H1 (cell line): ENCODE measurements around the gene EPHB1.

Experiments used
- BCL11A ChIP-seq, 2 experiments: IDR thresholded peaks; one replicate each; pipeline ENCODE4 v1.6.1; 2011; ENCODE audit warnings: low read depth in 2 of 2, low read length in 2 of 2, mild to moderate bottlenecking in 2 of 2
- CBX5 ChIP-seq: fragments of 300-800, 300-1000 bp; sonication (generic); IDR thresholded peaks from 2 replicates; pipeline ENCODE4 v1.7.1; 2016; ENCODE audit warnings: antibody characterized with exemption, low read length, low read depth
- EP300 ChIP-seq, 2 experiments: IDR thresholded peaks; 1 replicate in 1 of 2; 2 replicates in 1 of 2; pipeline ENCODE4 v1.6.1; 2011 to 2012; ENCODE audit warnings: low read depth in 2 of 2, low read length in 2 of 2, mild to moderate bottlenecking in 2 of 2, borderline replicate concordance in 1 of 2, inconsistent platforms in 1 of 2, moderate library complexity in 1 of 2
- MAFK ChIP-seq: IDR thresholded peaks from 2 replicates; pipeline ENCODE4 v1.6.1; 2012; ENCODE audit warnings: low read depth, mild to moderate bottlenecking, improper control_type of control experiment, low read length
- POLR2A ChIP-seq, 2 experiments: IDR thresholded peaks; 1 replicate in 1 of 2; 2 replicates in 1 of 2; pipeline ENCODE4 v1.6.1; 2011; ENCODE audit warnings: low read depth in 2 of 2, low read length in 2 of 2, mild to moderate bottlenecking in 2 of 2; ENCODE audit errors: control extremely low read depth in 1 of 2
- RAD21 ChIP-seq, 2 experiments: IDR thresholded peaks in 1 of 2; conservative IDR thresholded peaks in 1 of 2; 2 replicates each; pipeline ENCODE4 v1.6.1; 2011; ENCODE audit warnings: low read depth in 2 of 2, low read length in 2 of 2, improper control_type of control experiment in 1 of 2, inconsistent platforms in 1 of 2, mild to moderate bottlenecking in 1 of 2, moderate library complexity in 1 of 2
- SIN3A ChIP-seq, 2 experiments: IDR thresholded peaks in 1 of 2; conservative IDR thresholded peaks in 1 of 2; 2 replicates each; pipeline ENCODE4 v1.6.1; 2011 to 2012; ENCODE audit warnings: low read length in 2 of 2, improper control_type of control experiment in 1 of 2, low read depth in 1 of 2, mild to moderate bottlenecking in 1 of 2
- SP1 ChIP-seq: IDR thresholded peaks from 2 replicates; pipeline ENCODE4 v1.6.1; 2011; ENCODE audit warnings: low read depth, low read length
- TEAD4 ChIP-seq: IDR thresholded peaks from 2 replicates; pipeline ENCODE4 v1.6.1; 2012; ENCODE audit warnings: low read depth, low read length, inconsistent platforms, mixed read lengths
- YY1 ChIP-seq: IDR thresholded peaks from 2 replicates; pipeline ENCODE4 v1.6.1; 2011; ENCODE audit warnings: low read depth, mild to moderate bottlenecking, low read length
- TF ChIP-seq, protein P1 (sequence below), 3 experiments: IDR thresholded peaks; 1 replicate in 2 of 3; 2 replicates in 1 of 3; pipeline versions ENCODE4 v1.5.1 to v1.6.1; 2011; ENCODE audit warnings: low read length in 3 of 3, mild to moderate bottlenecking in 3 of 3, inconsistent platforms in 2 of 3, low read depth in 1 of 3, moderate library complexity in 1 of 3; ENCODE audit not compliant: insufficient read depth in 1 of 3; ENCODE audit errors: control extremely low read depth in 1 of 3

DNA sequence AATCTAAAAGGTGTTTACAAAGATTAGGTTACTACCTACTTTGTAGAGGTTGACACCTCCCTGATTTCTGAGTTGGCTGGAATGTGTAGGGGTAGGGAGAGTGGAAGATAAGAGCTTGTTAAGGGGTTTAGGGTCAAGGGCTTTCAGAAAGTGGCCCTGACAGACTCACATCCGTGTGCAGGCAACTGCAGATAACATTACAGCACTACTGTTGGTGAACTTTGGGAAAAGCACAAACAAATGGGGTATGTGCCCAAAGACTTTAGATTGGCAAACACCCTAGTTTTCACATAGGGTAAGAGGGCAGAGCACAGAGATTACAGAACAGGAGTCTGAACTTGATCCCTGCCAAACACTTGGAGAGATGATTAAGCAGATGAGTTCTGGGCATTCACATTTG lies 375.7 kb downstream of the EPHB1 start:
- TF ChIP-seq, protein P1, sequence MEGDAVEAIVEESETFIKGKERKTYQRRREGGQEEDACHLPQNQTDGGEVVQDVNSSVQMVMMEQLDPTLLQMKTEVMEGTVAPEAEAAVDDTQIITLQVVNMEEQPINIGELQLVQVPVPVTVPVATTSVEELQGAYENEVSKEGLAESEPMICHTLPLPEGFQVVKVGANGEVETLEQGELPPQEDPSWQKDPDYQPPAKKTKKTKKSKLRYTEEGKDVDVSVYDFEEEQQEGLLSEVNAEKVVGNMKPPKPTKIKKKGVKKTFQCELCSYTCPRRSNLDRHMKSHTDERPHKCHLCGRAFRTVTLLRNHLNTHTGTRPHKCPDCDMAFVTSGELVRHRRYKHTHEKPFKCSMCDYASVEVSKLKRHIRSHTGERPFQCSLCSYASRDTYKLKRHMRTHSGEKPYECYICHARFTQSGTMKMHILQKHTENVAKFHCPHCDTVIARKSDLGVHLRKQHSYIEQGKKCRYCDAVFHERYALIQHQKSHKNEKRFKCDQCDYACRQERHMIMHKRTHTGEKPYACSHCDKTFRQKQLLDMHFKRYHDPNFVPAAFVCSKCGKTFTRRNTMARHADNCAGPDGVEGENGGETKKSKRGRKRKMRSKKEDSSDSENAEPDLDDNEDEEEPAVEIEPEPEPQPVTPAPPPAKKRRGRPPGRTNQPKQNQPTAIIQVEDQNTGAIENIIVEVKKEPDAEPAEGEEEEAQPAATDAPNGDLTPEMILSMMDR (IDR thresholded peaks at IDR 0.05; ENCODE audit: control extremely low read depth in 1 of 3, insufficient read depth in 1 of 3, low read depth in 1 of 3, low read length in 3 of 3) = no peak
- TF ChIP-seq POLR2A (IDR thresholded peaks at IDR 0.05; ENCODE audit: control extremely low read depth in 1 of 2, low read depth in 2 of 2, low read length in 2 of 2) = no peak
- TF ChIP-seq RAD21 (IDR thresholded peaks at IDR 0.05 in 1 of 2, conservative IDR thresholded peaks at IDR 0.05 in 1 of 2; ENCODE audit: low read depth in 2 of 2, low read length in 2 of 2) = no peak
- no peak for TF ChIP-seq EP300 (IDR thresholded peaks at IDR 0.05; ENCODE audit: borderline replicate concordance in 1 of 2, low read depth in 2 of 2, low read length in 2 of 2)
- TF ChIP-seq BCL11A (IDR thresholded peaks at IDR 0.05; ENCODE audit: low read depth in 2 of 2, low read length in 2 of 2) = no peak
- no peak for TF ChIP-seq SIN3A (conservative IDR thresholded peaks at IDR 0.05 in 1 of 2, IDR thresholded peaks at IDR 0.05 in 1 of 2; ENCODE audit: low read depth in 1 of 2, low read length in 2 of 2)
- TF ChIP-seq SP1 = no peak
- TF ChIP-seq YY1 = no peak
- TF ChIP-seq TEAD4 = no peak
- TF ChIP-seq CBX5 = no peak
- TF ChIP-seq MAFK = no peak
